HL-60/S4 treated with retinoic acid at 250 ng/mL for 4 days and 3 days (cell line): ENCODE data around the gene SHISA5.
"Not testable (repeated sequence)": the region's sequence is repeated elsewhere in the genome, so short reads cannot be mapped to it uniquely, and the experiment has no call there.

ENCODE experiments used
- in situ Hi-C: fragments of 300-500 bp; cut with MboI; formaldehyde crosslinking; loops from 2 replicates; pipeline ENCODE4 v1.7.0; 2022; ENCODE audit warnings: low sequenced_read_pairs

Gene SHISA5

GRCh38 chr3:48461767-48462166 lies 42.2 kb downstream of the SHISA5 start:
- in situ Hi-C loops = not testable (repeated sequence)

- in situ Hi-C loops = no loop called here
Observed at GRCh38 chr3:48460517-48460902, 43.5 kb downstream of the SHISA5 start.

- in situ Hi-C loops = no loop called here
Observed at GRCh38 chr3:48459773-48460516, 44.0 kb downstream of the SHISA5 start.

- in situ Hi-C loops = no loop called here
Observed at GRCh38 chr3:48459331-48459730, 44.6 kb downstream of the SHISA5 start.

GRCh38 chr3:48456456-48456855 lies 47.5 kb downstream of the SHISA5 start:
- in situ Hi-C loops = no loop called here

GRCh38 chr3:48451270-48451669 lies 52.7 kb downstream of the SHISA5 start:
- in situ Hi-C loops = no loop called here

GRCh38 chr3:48446425-48447193 lies 57.4 kb downstream of the SHISA5 start, which contains the start of gene ATRIP:
ATRIP (plus strand) TSS chr3:48446737; CDS start chr3:48446846, 109 bp downstream.
- in situ Hi-C loops = no loop called here

- in situ Hi-C loops = no loop called here
Observed at GRCh38 chr3:48446043-48446424, 57.9 kb downstream of the SHISA5 start.

- in situ Hi-C loops = no loop called here
Observed at GRCh38 chr3:48445277-48445882, 58.6 kb downstream of the SHISA5 start.

GRCh38 chr3:48441940-48442339 lies 62.0 kb downstream of the SHISA5 start:
- in situ Hi-C loops = no loop called here

GRCh38 chr3:48440590-48440958 lies 63.4 kb downstream of the SHISA5 start:
- in situ Hi-C loops = no loop called here

- in situ Hi-C loops = loop anchor here (10.0 kb wide), 1 partner anchor 175 kb away; no protein-coding TSS in a partner anchor
Observed at GRCh38 chr3:48439820-48440589, 64.0 kb downstream of the SHISA5 start, which contains the start of the genes CCDC51 and TMA7. CCDC51 (minus strand) TSS chr3:48440119; CDS start chr3:48435128, 4,991 bp downstream. TMA7 (plus strand) TSS chr3:48440257; CDS start chr3:48440297, 40 bp downstream.

- in situ Hi-C loops = loop anchor here (10.0 kb wide), 1 partner anchor 173 kb away; no protein-coding TSS in a partner anchor
Observed at GRCh38 chr3:48437812-48438211, 66.2 kb downstream of the SHISA5 start.

- in situ Hi-C loops = loop anchor here (10.0 kb wide), 1 partner anchor 172 kb away; no protein-coding TSS in a partner anchor
Observed at GRCh38 chr3:48436855-48437254, 67.1 kb downstream of the SHISA5 start.

GRCh38 chr3:48436477-48436787 lies 67.5 kb downstream of the SHISA5 start:
- in situ Hi-C loops = loop anchor here (10.0 kb wide), 1 partner anchor 172 kb away; no protein-coding TSS in a partner anchor

GRCh38 chr3:48435774-48436476 lies 68.0 kb downstream of the SHISA5 start:
- in situ Hi-C loops = loop anchor here (10.0 kb wide), 1 partner anchor 171 kb away; no protein-coding TSS in a partner anchor

- in situ Hi-C loops = loop anchor here (10.0 kb wide), 1 partner anchor 170 kb away; no protein-coding TSS in a partner anchor
Observed at GRCh38 chr3:48435223-48435595, 68.8 kb downstream of the SHISA5 start.

- in situ Hi-C loops = loop anchor here (10.0 kb wide), 1 partner anchor 170 kb away; no protein-coding TSS in a partner anchor
Observed at GRCh38 chr3:48434591-48435222, 69.3 kb downstream of the SHISA5 start.

GRCh38 chr3:48433472-48434118 lies 70.4 kb downstream of the SHISA5 start:
- in situ Hi-C loops = loop anchor here (10.0 kb wide), 1 partner anchor 169 kb away; no protein-coding TSS in a partner anchor
